Osteocyte (in vitro differentiated cells): ENCODE data around the gene ESPN. TPM values are rescaled to one million over a fixed set of nuclear protein-coding genes. Genes with fewer than 3 reads are reported as not detected.

Experiments used
- DNase-seq: peaks from one replicate; pipeline ENCODE4 v3.0.0; 2021; ENCODE audit warnings: mixed read lengths; ENCODE audit not compliant: unreplicated experiment; ENCODE audit errors: extremely low spot score
- H3K27ac Mint-ChIP-seq: one replicate; pipeline ENCODE4 v1.8.0; 2021; ENCODE audit warnings: mild to moderate bottlenecking, mixed read lengths; ENCODE audit not compliant: unreplicated experiment
- H3K27me3 Mint-ChIP-seq: one replicate; pipeline ENCODE4 v1.8.0; 2021; ENCODE audit warnings: mixed read lengths; ENCODE audit not compliant: unreplicated experiment
- H3K36me3 Mint-ChIP-seq: one replicate; pipeline ENCODE4 v1.8.0; 2021; ENCODE audit warnings: mixed read lengths; ENCODE audit not compliant: unreplicated experiment
- H3K4me1 Mint-ChIP-seq: one replicate; pipeline ENCODE4 v1.8.0; 2021; ENCODE audit warnings: mixed read lengths; ENCODE audit not compliant: unreplicated experiment
- H3K4me3 Mint-ChIP-seq: one replicate; pipeline ENCODE4 v1.8.0; 2021; ENCODE audit warnings: mild to moderate bottlenecking, moderate library complexity, mixed read lengths; ENCODE audit not compliant: unreplicated experiment
- H3K9me3 Mint-ChIP-seq: one replicate; pipeline ENCODE4 v1.8.0; 2021; ENCODE audit warnings: mixed read lengths; ENCODE audit not compliant: unreplicated experiment
- CTCF ChIP-seq: fragments of 200-600 bp; sonication (generic); IDR thresholded peaks from 2 replicates; pipeline ENCODE4 v1.5.0; 2021; ENCODE audit warnings: antibody characterized with exemption, mild to moderate bottlenecking, moderate library complexity
- total RNA-seq: library from RNA; stranded (reverse); gene quantifications from 2 replicates; pipeline ENCODE4 v1.2.1, GENCODE V29; 2021

The ESPN gene
- total RNA-seq, 1 donor from 2014 or later, result not detected

- no peak for DNase-seq
- Mint-ChIP-seq H3K4me1 (no peaks in the 10 kb centered on the region), H3K27me3 (no peaks in the 10 kb centered on the region), H3K27ac (no peak overlapping the region), H3K36me3 (peaks cover 18% of the 10 kb centered on the region), H3K9me3 (no peaks in the 10 kb centered on the region), H3K4me3 (no peak overlapping the region)
- TF ChIP-seq CTCF, result no peak
Measured at GRCh38 chr1:6467744-6468688, 43.4 kb downstream of the ESPN start.

- no peaks in the 10 kb centered on the region for H3K4me1 Mint-ChIP-seq
- no peaks in the 10 kb centered on the region for H3K27me3 Mint-ChIP-seq
- H3K36me3 Mint-ChIP-seq, result peaks cover 19% of the 10 kb centered on the region
- no peak overlapping the region for H3K27ac Mint-ChIP-seq
- no peak for TF ChIP-seq CTCF
- no peaks in the 10 kb centered on the region for H3K9me3 Mint-ChIP-seq
- no peak overlapping the region for H3K4me3 Mint-ChIP-seq
- DNase-seq, result no peak
Measured at GRCh38 chr1:6468729-6469461, 44.3 kb downstream of the ESPN start.

- Mint-ChIP-seq H3K4me3 (no peak overlapping the region), H3K4me1 (no peaks in the 10 kb centered on the region), H3K36me3 (peaks cover 18% of the 10 kb centered on the region), H3K27me3 (no peaks in the 10 kb centered on the region), H3K9me3 (no peaks in the 10 kb centered on the region), H3K27ac (no peak overlapping the region)
- TF ChIP-seq CTCF, result no peak
- no peak for DNase-seq
Measured at GRCh38 chr1:6470132-6471085, 45.8 kb downstream of the ESPN start.

GRCh38 chr1:6471086-6471969 is 46.8 kb downstream of the ESPN start:
- Mint-ChIP-seq H3K9me3 (no peaks in the 10 kb centered on the region), H3K36me3 (peaks cover 18% of the 10 kb centered on the region)
- TF ChIP-seq CTCF, result no peak

More at GRCh38 chr1:6471086-6471969, 46.8 kb downstream of the ESPN start:
- H3K27ac Mint-ChIP-seq, result no peak overlapping the region
- no peak for DNase-seq
- no peak overlapping the region for H3K4me3 Mint-ChIP-seq
- no peaks in the 10 kb centered on the region for H3K27me3 Mint-ChIP-seq
- no peaks in the 10 kb centered on the region for H3K4me1 Mint-ChIP-seq
